Right lobe of liver (tissue), 4 donors: ENCODE data around the gene MAP2.

Source experiments
- CTCF ChIP-seq, 4 donors: fragments of 200-600 bp in 3 of 4; fragments of 450-650 bp in 1 of 4; IDR thresholded peaks; one replicate each; pipeline versions ENCODE4 v1.5.1 to v1.8.0; 2016 to 2022; ENCODE audit warnings: antibody characterized with exemption in 4 of 4, mild to moderate bottlenecking in 2 of 4
- POLR2A ChIP-seq: fragments of 450-650 bp; IDR thresholded peaks from one replicate; pipeline ENCODE4 v1.6.1; 2017; ENCODE audit warnings: antibody characterized with exemption, mild to moderate bottlenecking
- donor health status: DM: no; HTN: no; CAD: no.
- donor health status: DM: no; HTN: no; CAD: no.
- donor health status: DM: no; HTN: yes; CAD: no.

GRCh38 chr2:209476367-209477208 lies 52.7 kb downstream of the MAP2 start:
- TF ChIP-seq POLR2A (no peak), CTCF (IDR thresholded peaks at IDR 0.05) (no peak)
